Osteoblast (primary cell): Measurements from ENCODE around the gene PNPLA3. TPM values are rescaled to one million over a fixed set of nuclear protein-coding genes. Genes with fewer than 3 reads are reported as not detected.
"Not testable (repeated sequence)": the region's sequence is repeated elsewhere in the genome, so short reads cannot be mapped to it uniquely, and the experiment has no call there.

Experiments
- DNase-seq: peaks from one replicate; pipeline ENCODE4 v3.0.0; 2011; ENCODE audit warnings: low spot score, mixed read lengths; ENCODE audit not compliant: insufficient read length; ENCODE audit errors: missing footprints
- H2AFZ ChIP-seq: 2 replicates; pipeline ENCODE4 v1.6.0; 2011; ENCODE audit warnings: mild to moderate bottlenecking, low read length
- H3K27ac ChIP-seq: 2 replicates; pipeline ENCODE4 v1.5.1; 2011; ENCODE audit warnings: mild to moderate bottlenecking, low read depth, low read length, moderate library complexity
- H3K27me3 ChIP-seq: 2 replicates; pipeline ENCODE4 v1.6.0; 2012; ENCODE audit warnings: mild to moderate bottlenecking, control low read depth, inconsistent platforms, low read length, moderate library complexity; ENCODE audit not compliant: insufficient read depth
- H3K36me3 ChIP-seq: 2 replicates; pipeline ENCODE4 v1.5.1; 2011; ENCODE audit warnings: mild to moderate bottlenecking, low read length, control low read depth, moderate library complexity; ENCODE audit not compliant: insufficient read depth
- H3K4me1 ChIP-seq: 2 replicates; pipeline ENCODE4 v1.5.1; 2011; ENCODE audit warnings: mild to moderate bottlenecking, low read length, control low read depth, moderate library complexity; ENCODE audit not compliant: insufficient read depth
- H3K4me2 ChIP-seq: 2 replicates; pipeline ENCODE4 v1.6.0; 2011; ENCODE audit warnings: mild to moderate bottlenecking, low read length; ENCODE audit not compliant: insufficient read depth
- H3K4me3 ChIP-seq: fragments of 200-600 bp; sonication (generic); 3 replicates; pipeline ENCODE4 v1.5.1; 2012; ENCODE audit warnings: mild to moderate bottlenecking, low read length, inconsistent platforms; ENCODE audit not compliant: insufficient read depth
- H3K79me2 ChIP-seq: 2 replicates; pipeline ENCODE4 v1.6.0; 2012; ENCODE audit warnings: mild to moderate bottlenecking, low read length, control low read depth, inconsistent platforms; ENCODE audit not compliant: insufficient read depth
- H3K9me3 ChIP-seq: 2 replicates; pipeline ENCODE4 v1.5.1; 2011; ENCODE audit warnings: low read depth, low read length, control low read depth
- H4K20me1 ChIP-seq: 2 replicates; pipeline ENCODE4 v1.6.0; 2012; ENCODE audit warnings: mild to moderate bottlenecking, low read length, control low read depth; ENCODE audit not compliant: insufficient read depth
- total RNA-seq: library from RNA; depleted of rRNA; stranded (reverse); fragments of >200 nt; gene quantifications from 2 replicates; pipeline ENCODE4 v1.2.3, GENCODE V29; 2012
- TF ChIP-seq, protein P1 (sequence below): IDR thresholded peaks from 2 replicates; pipeline ENCODE4 v1.5.1; 2011; ENCODE audit warnings: mild to moderate bottlenecking, low read depth, low read length, moderate library complexity; ENCODE audit errors: extremely low read depth

The PNPLA3 gene
- total RNA-seq, 1 donor = 8.3 TPM

GRCh38 chr22:43897751-43898261 is 25.8 kb upstream of the PNPLA3 start:
- no peaks in the 10 kb centered on the region for H3K36me3 ChIP-seq
- peaks cover 10% of the 10 kb centered on the region for H3K27me3 ChIP-seq
- no peak overlapping the region for H3K4me3 ChIP-seq
- H3K4me1 ChIP-seq = peaks cover 16% of the 10 kb centered on the region
- peak; percentile 94 for DNase-seq
- no peaks in the 10 kb centered on the region for H3K79me2 ChIP-seq
- TF ChIP-seq, protein P1, sequence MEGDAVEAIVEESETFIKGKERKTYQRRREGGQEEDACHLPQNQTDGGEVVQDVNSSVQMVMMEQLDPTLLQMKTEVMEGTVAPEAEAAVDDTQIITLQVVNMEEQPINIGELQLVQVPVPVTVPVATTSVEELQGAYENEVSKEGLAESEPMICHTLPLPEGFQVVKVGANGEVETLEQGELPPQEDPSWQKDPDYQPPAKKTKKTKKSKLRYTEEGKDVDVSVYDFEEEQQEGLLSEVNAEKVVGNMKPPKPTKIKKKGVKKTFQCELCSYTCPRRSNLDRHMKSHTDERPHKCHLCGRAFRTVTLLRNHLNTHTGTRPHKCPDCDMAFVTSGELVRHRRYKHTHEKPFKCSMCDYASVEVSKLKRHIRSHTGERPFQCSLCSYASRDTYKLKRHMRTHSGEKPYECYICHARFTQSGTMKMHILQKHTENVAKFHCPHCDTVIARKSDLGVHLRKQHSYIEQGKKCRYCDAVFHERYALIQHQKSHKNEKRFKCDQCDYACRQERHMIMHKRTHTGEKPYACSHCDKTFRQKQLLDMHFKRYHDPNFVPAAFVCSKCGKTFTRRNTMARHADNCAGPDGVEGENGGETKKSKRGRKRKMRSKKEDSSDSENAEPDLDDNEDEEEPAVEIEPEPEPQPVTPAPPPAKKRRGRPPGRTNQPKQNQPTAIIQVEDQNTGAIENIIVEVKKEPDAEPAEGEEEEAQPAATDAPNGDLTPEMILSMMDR = no peak
- H3K4me2 ChIP-seq = no peak overlapping the region
- peak overlapping the region; percentile 33 for H3K27ac ChIP-seq
- H2AFZ ChIP-seq = no peak overlapping the region
- no peaks in the 10 kb centered on the region for H3K9me3 ChIP-seq
- no peaks in the 10 kb centered on the region for H4K20me1 ChIP-seq

DNA sequence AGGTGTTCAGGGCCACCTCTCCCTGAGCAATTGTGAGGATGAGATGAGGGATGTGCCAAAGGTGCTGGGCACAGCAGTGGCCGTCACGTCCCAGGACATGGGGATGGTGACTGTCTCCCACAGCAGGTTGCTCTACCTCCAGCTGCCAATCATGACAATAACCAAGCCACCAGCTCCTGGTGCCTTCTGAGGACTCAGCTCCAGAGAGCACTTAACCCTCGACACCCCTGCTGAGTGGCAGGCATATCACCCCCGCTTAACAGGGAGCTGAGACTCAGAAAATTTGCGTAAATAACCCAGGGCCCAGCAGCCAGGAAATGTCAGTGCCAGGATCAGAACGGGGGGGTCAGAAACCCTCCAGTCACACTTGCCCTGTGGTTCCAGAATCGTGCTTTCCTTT is 23.4 kb upstream of the PNPLA3 start:
- TF ChIP-seq, protein P1 = no peak
- Histone ChIP-seq H3K27ac (no peak overlapping the region), H3K4me1 (peaks cover 16% of the 10 kb centered on the region), H3K27me3 (no peaks in the 10 kb centered on the region), H2AFZ (no peak overlapping the region), H3K4me3 (no peak overlapping the region), H4K20me1 (no peaks in the 10 kb centered on the region), H3K9me3 (no peaks in the 10 kb centered on the region), H3K79me2 (no peaks in the 10 kb centered on the region), H3K36me3 (no peaks in the 10 kb centered on the region), H3K4me2 (no peak overlapping the region)
- DNase-seq = peak; percentile 37

- Histone ChIP-seq H3K79me2 (no peaks in the 10 kb centered on the region), H3K27ac (no peak overlapping the region), H4K20me1 (no peaks in the 10 kb centered on the region), H3K4me1 (peaks cover 16% of the 10 kb centered on the region), H3K9me3 (no peaks in the 10 kb centered on the region), H3K4me2 (peak overlapping the region; percentile 24), H3K36me3 (no peaks in the 10 kb centered on the region), H2AFZ (no peak overlapping the region), H3K4me3 (no peak overlapping the region), H3K27me3 (no peaks in the 10 kb centered on the region)
- TF ChIP-seq, protein P1 = no peak
- peak; percentile 88 for DNase-seq
These were observed 21.5 kb upstream of the PNPLA3 start for GRCh38 chr22:43901976-43902643.

GRCh38 chr22:43903033-43903432 is 20.6 kb upstream of the PNPLA3 start:
- not testable (repeated sequence) for H3K4me3 ChIP-seq, H3K4me2 ChIP-seq, H3K36me3 ChIP-seq, H3K79me2 ChIP-seq, H3K9me3 ChIP-seq, H4K20me1 ChIP-seq, H3K4me1 ChIP-seq, H3K27ac ChIP-seq, H2AFZ ChIP-seq, H3K27me3 ChIP-seq
- peak; percentile 34 for DNase-seq
